ENCODE results near the gene CSH2.
"Not testable (repeated sequence)": the region's sequence is repeated elsewhere in the genome, so short reads cannot be mapped to it uniquely, and the experiment has no call there.

CSH2 gene

GRCh38 chr17:63873577-63873976, at the start of gene CSH2:
TSS of gene CSH2 (minus strand) at chr17:63873677. CDS start at chr17:63873614, 63 bp downstream.
- in situ Hi-C loops (cut with HindIII; ENCODE audit: low sequenced_read_pairs): not testable (repeated sequence)

- in situ Hi-C loops (cut with HindIII; ENCODE audit: low sequenced_read_pairs): loop anchor here (10.0 kb wide), 1 partner anchor 92 kb away; no protein-coding TSS in a partner anchor
These were observed 48.9 kb upstream of the CSH2 start for GRCh38 chr17:63922402-63922801.

GRCh38 chr17:63920779-63921178, 47.3 kb upstream of the CSH2 start:
- in situ Hi-C loops (cut with HindIII; ENCODE audit: low sequenced_read_pairs): loop anchor here (10.0 kb wide), 1 partner anchor 94 kb away; no protein-coding TSS in a partner anchor

GRCh38 chr17:63920050-63920449, 46.6 kb upstream of the CSH2 start:
- in situ Hi-C loops (cut with HindIII; ENCODE audit: low sequenced_read_pairs): loop anchor here (10.0 kb wide), 1 partner anchor 95 kb away; no protein-coding TSS in a partner anchor

GRCh38 chr17:63919311-63919723, 45.8 kb upstream of the CSH2 start:
- in situ Hi-C loops (cut with HindIII; ENCODE audit: low sequenced_read_pairs): no loop called here

GRCh38 chr17:63918789-63919305, 45.4 kb upstream of the CSH2 start, which contains the start of gene GH1:
TSS of gene GH1 (minus strand) at chr17:63918839. CDS start at chr17:63918776, 63 bp downstream.
- in situ Hi-C loops (cut with HindIII; ENCODE audit: low sequenced_read_pairs): not testable (repeated sequence)

GRCh38 chr17:63918305-63918704, 44.8 kb upstream of the CSH2 start:
- in situ Hi-C loops (cut with HindIII; ENCODE audit: low sequenced_read_pairs): no loop called here

GRCh38 chr17:63917646-63918045, 44.2 kb upstream of the CSH2 start:
- in situ Hi-C loops (cut with HindIII; ENCODE audit: low sequenced_read_pairs): no loop called here

GRCh38 chr17:63917206-63917605, 43.7 kb upstream of the CSH2 start:
- in situ Hi-C loops (cut with HindIII; ENCODE audit: low sequenced_read_pairs): not testable (repeated sequence)

- in situ Hi-C loops (cut with HindIII; ENCODE audit: low sequenced_read_pairs): no loop called here
These were observed 43.2 kb upstream of the CSH2 start for GRCh38 chr17:63916566-63917185.

GRCh38 chr17:63915753-63916152, 42.3 kb upstream of the CSH2 start:
- in situ Hi-C loops (cut with HindIII; ENCODE audit: low sequenced_read_pairs): not testable (repeated sequence)

- in situ Hi-C loops (cut with HindIII; ENCODE audit: low sequenced_read_pairs): no loop called here
These were observed 41.0 kb upstream of the CSH2 start for GRCh38 chr17:63914471-63914870.

- in situ Hi-C loops (cut with HindIII; ENCODE audit: low sequenced_read_pairs): no loop called here
These were observed 38.2 kb upstream of the CSH2 start for GRCh38 chr17:63911657-63912100.

- in situ Hi-C loops (cut with HindIII; ENCODE audit: low sequenced_read_pairs): no loop called here
These were observed 37.7 kb upstream of the CSH2 start, which contains the start of gene CSHL1 for GRCh38 chr17:63911041-63911635. TSS of gene CSHL1 (minus strand) at chr17:63911258. CDS start at chr17:63911196, 62 bp downstream.

- in situ Hi-C loops (cut with HindIII; ENCODE audit: low sequenced_read_pairs): no loop called here
These were observed 36.6 kb upstream of the CSH2 start for GRCh38 chr17:63910096-63910495.

- in situ Hi-C loops (cut with HindIII; ENCODE audit: low sequenced_read_pairs): not testable (repeated sequence)
These were observed 36.1 kb upstream of the CSH2 start for GRCh38 chr17:63909586-63909985.

- in situ Hi-C loops (cut with HindIII; ENCODE audit: low sequenced_read_pairs): not testable (repeated sequence)
These were observed 33.8 kb upstream of the CSH2 start for GRCh38 chr17:63907161-63907778.

GRCh38 chr17:63904796-63905195, 31.3 kb upstream of the CSH2 start:
- in situ Hi-C loops (cut with HindIII; ENCODE audit: low sequenced_read_pairs): not testable (repeated sequence)

GRCh38 chr17:63903787-63904201, 30.3 kb upstream of the CSH2 start:
- in situ Hi-C loops (cut with HindIII; ENCODE audit: low sequenced_read_pairs): not testable (repeated sequence)

- in situ Hi-C loops (cut with HindIII; ENCODE audit: low sequenced_read_pairs): not testable (repeated sequence)
These were observed 28.5 kb upstream of the CSH2 start for GRCh38 chr17:63901971-63902370.
